CD14-positive monocyte (primary cell): ENCODE measurements around the gene FGF21. TPM values are rescaled to one million over a fixed set of nuclear protein-coding genes. Genes with fewer than 3 reads are reported as not detected.

Experiments
- DNase-seq, 3 donors: peaks; one replicate each; pipeline ENCODE4 v3.0.0-alpha.2; 2011 to 2022
- H2AFZ ChIP-seq: 2 replicates; pipeline ENCODE4 v1.6.0; 2012; ENCODE audit warnings: mild to moderate bottlenecking, low read depth, low read length, inconsistent platforms; ENCODE audit not compliant: insufficient read depth, poor library complexity, severe bottlenecking
- H3K27ac ChIP-seq, 2 donors: 1 replicate in 1 of 2; 2 replicates in 1 of 2; pipeline ENCODE4 v1.5.1; 2012 to 2013; ENCODE audit warnings: low read length in 2 of 2, control low read depth in 1 of 2, inconsistent platforms in 1 of 2, low read depth in 1 of 2, mild to moderate bottlenecking in 1 of 2
- H3K27me3 ChIP-seq, 2 donors: one replicate each; pipeline versions ENCODE4 v1.6.0 to v1.6.1; 2011 to 2013; ENCODE audit warnings: low read length in 2 of 2; ENCODE audit not compliant: control insufficient read depth in 2 of 2, insufficient read depth in 2 of 2
- H3K36me3 ChIP-seq, 2 donors: replicated peaks in 1 of 2; 1 replicate in 1 of 2; 2 replicates in 1 of 2; pipeline versions ENCODE4 v1.5.1 to v1.6.1; 2012 to 2013; ENCODE audit warnings: low read length in 2 of 2, control low read depth in 1 of 2, inconsistent platforms in 1 of 2, mild to moderate bottlenecking in 1 of 2; ENCODE audit not compliant: insufficient read depth in 2 of 2, control insufficient read depth in 1 of 2
- H3K4me1 ChIP-seq, 2 donors: 1 replicate in 1 of 2; 2 replicates in 1 of 2; pipeline versions ENCODE4 v1.5.1 to v1.6.1; 2012 to 2013; ENCODE audit warnings: low read length in 2 of 2, control low read depth in 1 of 2, inconsistent platforms in 1 of 2, mild to moderate bottlenecking in 1 of 2, moderate library complexity in 1 of 2; ENCODE audit not compliant: insufficient read depth in 2 of 2, control insufficient read depth in 1 of 2
- H3K4me2 ChIP-seq: replicated peaks from 2 replicates; pipeline ENCODE3; 2012; ENCODE audit warnings: low read length, moderate library complexity, mild to moderate bottlenecking; ENCODE audit not compliant: poor library complexity, severe bottlenecking; ENCODE audit errors: extremely low read depth
- H3K4me3 ChIP-seq, 3 experiments: fragments of 200-600 bp in 1 of 3; sonication (generic) in 1 of 3; replicated peaks in 1 of 3; 1 replicate in 2 of 3; 2 replicates in 1 of 3; pipeline ENCODE4 v1.5.1; 2011 to 2013; ENCODE audit warnings: low read length in 3 of 3, mild to moderate bottlenecking in 3 of 3, control low read depth in 2 of 3, low read depth in 2 of 3, inconsistent platforms in 1 of 3, moderate library complexity in 1 of 3
- H3K79me2 ChIP-seq: 2 replicates; pipeline ENCODE4 v1.6.0; 2012; ENCODE audit warnings: mild to moderate bottlenecking, control low read depth, inconsistent platforms, low read length, moderate library complexity; ENCODE audit not compliant: insufficient read depth
- H3K9ac ChIP-seq: 2 replicates; pipeline ENCODE4 v1.6.0; 2017; ENCODE audit warnings: low read length, mild to moderate bottlenecking; ENCODE audit not compliant: insufficient read depth, poor library complexity, severe bottlenecking
- H3K9me3 ChIP-seq, 2 donors: replicated peaks in 1 of 2; 1 replicate in 1 of 2; 2 replicates in 1 of 2; pipeline versions ENCODE4 v1.5.1 to v1.6.1; 2012 to 2013; ENCODE audit warnings: low read length in 2 of 2, control low read depth in 1 of 2; ENCODE audit not compliant: control insufficient read depth in 1 of 2, insufficient read depth in 1 of 2
- H4K20me1 ChIP-seq: 2 replicates; pipeline ENCODE4 v1.6.0; 2012; ENCODE audit warnings: mild to moderate bottlenecking, low read length, control low read depth, moderate library complexity; ENCODE audit not compliant: insufficient read depth
- H3K27ac Mint-ChIP-seq, 7 donors: one replicate each; pipeline ENCODE4 v1.8.0; 2020; ENCODE audit warnings: mild to moderate bottlenecking in 7 of 7, mixed read lengths in 7 of 7, moderate library complexity in 6 of 7, inconsistent platforms in 2 of 7
- H3K27me3 Mint-ChIP-seq, 3 donors: one replicate each; pipeline ENCODE4 v1.8.0; 2021 to 2022; ENCODE audit warnings: low read depth in 3 of 3, mild to moderate bottlenecking in 3 of 3, mixed read lengths in 3 of 3, moderate library complexity in 3 of 3, inconsistent platforms in 1 of 3
- H3K36me3 Mint-ChIP-seq, 2 donors: one replicate each; pipeline ENCODE4 v1.8.0; 2020; ENCODE audit warnings: mixed read lengths in 2 of 2, inconsistent platforms in 1 of 2, mild to moderate bottlenecking in 1 of 2
- H3K4me1 Mint-ChIP-seq: one replicate; pipeline ENCODE4 v1.8.0; 2020; ENCODE audit warnings: mild to moderate bottlenecking, mixed read lengths
- H3K4me3 Mint-ChIP-seq, 2 donors: one replicate each; pipeline ENCODE4 v1.8.0; 2020; ENCODE audit warnings: mild to moderate bottlenecking in 2 of 2, mixed read lengths in 2 of 2, moderate library complexity in 1 of 2
- H3K9me3 Mint-ChIP-seq, 7 donors: one replicate each; pipeline ENCODE4 v1.8.0; 2020 to 2022; ENCODE audit warnings: mixed read lengths in 7 of 7, mild to moderate bottlenecking in 6 of 7, moderate library complexity in 6 of 7, inconsistent platforms in 2 of 7
- CTCF ChIP-seq: fragments of 200-600 bp; IDR thresholded peaks from one replicate; pipeline ENCODE4 v1.8.0; 2022; ENCODE audit warnings: antibody characterized with exemption, mild to moderate bottlenecking
- WGBS: methylation state at CpG from one replicate; pipeline ENCODE4 v1.1.5; 2013; ENCODE audit warnings: missing lambda C conversion rate; ENCODE audit not compliant: insufficient coverage; 5-methylcytosine and 5-hydroxymethylcytosine counted together
- intact Hi-C, 2 donors: fragments of 100-400 bp; cut with micrococcal nuclease; formaldehyde crosslinking; loops; one replicate each; pipeline versions ENCODE4 v1.15.0 to v1.15.1; 2023
- polyA plus RNA-seq, 3 donors: library from polyadenylated mRNA; depleted of rRNA in 1 of 3; unstranded in 2 of 3; stranded (reverse) in 1 of 3; fragments of 300-500 nt in 2 of 3; fragments of >200 nt in 1 of 3; fragmentation: Illumina TruSeq in 2 of 3; gene quantifications; 1 replicate in 2 of 3; 2 replicates in 1 of 3; pipeline ENCODE4 v1.2.3, GENCODE V29; 2012 to 2021

Gene FGF21
- polyA plus RNA-seq, 3 donors: not detected

GRCh38 chr19:48795055-48795684 lies 39.8 kb downstream of the FGF21 start:
- Histone ChIP-seq H3K27me3 (no peaks in the 10 kb centered on the region), H3K9me3 (no peaks in the 10 kb centered on the region), H3K4me2 (peak overlapping the region; percentile 67), H3K9ac (peak overlapping the region; percentile 51), H3K4me3 (peak overlapping the region; percentile 37 to 89 (median 68)), H4K20me1 (no peaks in the 10 kb centered on the region), H3K27ac (peak overlapping the region; percentile 13 to 76), H3K79me2 (no peaks in the 10 kb centered on the region), H2AFZ (peak overlapping the region; percentile 71), H3K4me1 (peaks cover 4 to 6% of the 10 kb centered on the region in 2 donors), H3K36me3 (no peaks in the 10 kb centered on the region)
- H3K27me3 Mint-ChIP-seq: peaks cover under 1 to 4% (median 2%) of the 10 kb centered on the region in 3 donors
- peaks cover 0 to 5% of the 10 kb centered on the region in 2 donors for H3K36me3 Mint-ChIP-seq
- peak; percentile 99 for TF ChIP-seq CTCF
- peak; percentile 90 to 93 (median 92) for DNase-seq
- peak overlapping the region; percentile 81 to 95 (median 88) for H3K27ac Mint-ChIP-seq
- H3K9me3 Mint-ChIP-seq: no peaks in the 10 kb centered on the region
- WGBS: 4% methylated on average over 38 of the region's 38 CpGs
- peaks cover 6% of the 10 kb centered on the region for H3K4me1 Mint-ChIP-seq
- intact Hi-C loops: loop anchor here (1.0 to 5.0 kb wide), 2 partner anchors 40 to 177 kb away; no protein-coding TSS in a partner anchor
- peak overlapping the region; percentile 94 to 99 for H3K4me3 Mint-ChIP-seq

GRCh38 chr19:48795685-48796070 lies 40.4 kb downstream of the FGF21 start:
- Histone ChIP-seq H3K9ac (no peak overlapping the region), H3K4me3 (peak overlapping the region in 1 of 3 experiments; percentile 89), H2AFZ (no peak overlapping the region)

More at GRCh38 chr19:48795685-48796070, 40.4 kb downstream of the FGF21 start:
- no peaks in the 10 kb centered on the region for H3K9me3 Mint-ChIP-seq
- no peak for TF ChIP-seq CTCF
- WGBS: 100% methylated on average over 2 of the region's 2 CpGs
- Histone ChIP-seq H3K79me2 (no peaks in the 10 kb centered on the region), H3K27ac (peak overlapping the region in 1 of 2 donors; percentile 76), H3K9me3 (no peaks in the 10 kb centered on the region), H3K27me3 (no peaks in the 10 kb centered on the region), H3K36me3 (no peaks in the 10 kb centered on the region), H4K20me1 (no peaks in the 10 kb centered on the region), H3K4me1 (peaks cover 4 to 6% of the 10 kb centered on the region in 2 donors), H3K4me2 (peak overlapping the region; percentile 67)
- peak overlapping the region; percentile 13 to 95 (median 88) for H3K27ac Mint-ChIP-seq
- no peak for DNase-seq
- intact Hi-C loops: loop anchor here (1.0 to 5.0 kb wide), 2 partner anchors 40 to 177 kb away; no protein-coding TSS in a partner anchor
- H3K4me1 Mint-ChIP-seq: peaks cover 6% of the 10 kb centered on the region
- peak overlapping the region in 1 of 2 donors; percentile 94 for H3K4me3 Mint-ChIP-seq
- H3K27me3 Mint-ChIP-seq: peaks cover 2 to 4% (median 2%) of the 10 kb centered on the region in 3 donors
- H3K36me3 Mint-ChIP-seq: peaks cover 0 to 5% of the 10 kb centered on the region in 2 donors
